Hematopoietic multipotent progenitor cell treated with erythropoietin and hydrocortisone succinate and interleukin-3 and kit ligand, for 6 days (in vitro differentiated cells): ENCODE results near the gene CDK3.
"Not testable (repeated sequence)": the region's sequence is repeated elsewhere in the genome, so short reads cannot be mapped to it uniquely, and the experiment has no call there.

Experiments used
- DNase-seq: peaks from one replicate; pipeline ENCODE4 v3.0.0-alpha.2; 2015

Gene CDK3

DNA sequence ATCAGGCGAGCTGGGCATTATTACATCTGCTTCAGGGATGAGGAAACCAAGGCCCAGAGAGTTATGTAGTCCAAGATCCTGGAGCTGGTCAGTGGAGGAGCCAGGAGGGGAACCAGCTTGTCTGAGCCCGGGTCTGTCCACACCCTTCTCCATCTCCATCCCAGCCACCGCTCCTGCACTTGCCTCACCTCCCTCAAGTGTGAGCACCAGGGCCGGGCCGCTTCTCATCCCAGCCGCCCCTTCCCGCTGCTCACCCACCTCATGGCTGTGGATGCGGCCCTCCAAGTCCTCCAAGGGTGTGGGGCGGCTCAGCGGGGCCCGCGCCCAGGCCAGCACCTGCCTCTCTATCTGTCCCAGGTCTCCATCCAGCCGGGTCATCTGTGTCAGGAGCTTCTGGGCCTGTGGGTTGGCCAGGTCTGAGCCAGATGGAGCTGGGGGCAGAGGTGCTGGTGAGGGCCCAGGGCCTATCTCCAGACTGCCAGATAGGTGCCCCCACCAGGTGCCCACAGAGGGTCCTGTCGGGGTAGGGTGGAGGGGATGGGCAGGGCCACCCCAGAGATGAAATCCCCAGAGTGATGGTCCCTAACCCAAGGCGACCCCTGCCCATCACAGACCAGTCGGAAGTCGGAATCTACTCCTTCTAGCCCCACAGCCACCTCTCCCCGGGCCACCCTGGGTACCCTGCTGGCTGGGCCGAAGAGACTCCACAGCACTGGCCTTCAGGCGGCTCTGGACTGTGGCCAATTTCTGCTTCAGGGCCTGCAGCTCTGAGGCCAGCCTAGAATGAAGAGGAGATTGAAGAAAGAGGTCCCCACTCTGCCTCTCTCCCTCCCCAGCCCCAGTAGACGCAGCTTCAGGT, 17.1 kb downstream of the CDK3 start:
- no peak for DNase-seq

GRCh38 chr17:76018340-76018680, 17.7 kb downstream of the CDK3 start:
- no peak for DNase-seq

DNA sequence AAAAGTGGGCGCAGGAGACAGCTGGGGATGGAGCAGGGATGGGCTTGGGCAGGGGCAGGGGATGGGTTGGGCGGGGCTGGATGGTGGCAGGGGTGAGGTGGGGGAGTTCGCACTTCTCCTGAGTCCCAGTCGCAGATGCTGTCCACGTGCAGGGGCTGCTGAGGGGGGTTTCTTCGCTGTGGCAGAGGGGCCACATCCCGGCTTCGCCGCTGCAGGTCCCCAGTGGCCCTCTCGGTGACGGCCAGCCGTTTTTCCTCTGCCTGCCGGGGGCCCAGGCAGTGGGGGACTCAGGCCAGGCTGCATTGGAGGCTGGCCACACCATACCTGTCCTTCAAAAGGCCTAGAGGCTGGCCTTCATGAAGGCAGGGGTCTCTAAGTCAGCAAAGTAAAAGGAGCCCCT, 18.1 kb downstream of the CDK3 start:
- no peak for DNase-seq

DNA sequence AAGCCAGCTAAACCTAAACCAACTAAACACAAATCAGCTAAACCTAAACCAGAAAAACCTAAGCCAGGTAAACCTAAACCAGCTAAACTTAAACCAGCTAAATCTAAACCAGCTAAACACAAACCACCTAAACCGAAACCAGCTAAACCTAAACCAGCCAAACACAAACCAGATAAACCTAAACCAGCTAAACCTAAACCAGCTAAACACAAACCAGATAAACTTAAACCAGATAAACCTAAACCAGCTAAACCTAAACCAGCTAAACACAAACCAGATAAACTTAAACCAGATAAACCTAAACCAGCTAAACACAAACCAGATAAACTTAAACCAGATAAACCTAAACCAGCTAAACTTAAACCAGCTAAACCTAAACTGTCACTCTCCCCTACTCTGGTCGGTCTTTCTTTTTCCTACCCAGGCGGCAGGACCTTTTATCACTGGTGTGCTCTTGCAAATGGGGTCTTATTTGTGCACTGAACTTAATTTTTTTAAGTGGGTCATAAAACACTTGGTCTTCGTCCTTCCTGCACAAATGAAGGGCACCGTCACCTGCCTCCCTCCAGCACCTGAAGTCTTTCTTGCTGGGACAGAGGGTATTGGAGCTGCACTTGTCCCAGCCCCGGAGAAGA, 19.3 kb downstream of the CDK3 start:
- DNase-seq, result no peak

- no peak for DNase-seq
These were observed 21.6 kb downstream of the CDK3 start for GRCh38 chr17:76022285-76022684.

GRCh38 chr17:76022973-76023899, 22.6 kb downstream of the CDK3 start:
- no peak for DNase-seq

- no peak for DNase-seq
These were observed 23.2 kb downstream of the CDK3 start for GRCh38 chr17:76023900-76024237.

DNA sequence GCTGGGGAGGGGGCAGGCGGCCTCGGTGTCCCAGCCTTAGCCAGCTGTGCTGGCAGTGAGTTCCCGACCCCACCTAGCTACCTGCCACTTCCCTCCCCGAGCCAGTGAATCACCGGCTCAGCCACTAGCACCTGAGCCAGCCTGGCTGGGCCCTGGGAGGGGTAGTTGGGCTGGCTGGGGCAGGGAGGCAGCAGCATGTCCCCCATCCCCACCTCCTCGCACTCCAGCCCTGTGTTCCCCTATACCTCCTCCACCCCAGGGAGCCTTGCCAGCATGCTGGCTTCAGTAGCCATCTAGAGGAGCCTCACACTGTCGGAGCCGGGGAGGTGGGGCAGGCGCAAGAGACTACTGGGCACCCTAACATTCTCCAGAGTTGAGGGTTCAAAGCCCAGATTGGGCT, 23.7 kb downstream of the CDK3 start:
- DNase-seq, result no peak

DNA sequence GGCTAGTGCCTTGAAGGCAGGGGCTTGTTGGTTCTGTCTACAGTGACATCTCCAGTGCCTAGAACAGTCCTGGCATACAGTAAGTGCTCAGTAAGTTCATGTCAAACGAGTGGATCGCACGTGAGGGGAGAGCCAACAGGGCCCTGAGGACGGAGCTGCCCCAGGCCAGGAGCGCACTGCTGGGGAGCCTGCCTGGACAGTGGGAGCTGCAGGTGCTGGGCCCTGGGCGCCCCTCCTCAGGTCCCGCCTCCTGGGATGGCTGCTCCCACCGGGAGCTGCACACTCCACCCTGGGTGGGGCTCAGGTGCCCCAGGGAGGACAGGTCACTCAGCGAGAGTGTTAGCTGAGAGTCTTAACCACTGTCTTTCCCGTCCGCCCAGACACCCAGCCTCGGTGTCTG, 24.6 kb downstream of the CDK3 start:
- DNase-seq, result no peak

DNA sequence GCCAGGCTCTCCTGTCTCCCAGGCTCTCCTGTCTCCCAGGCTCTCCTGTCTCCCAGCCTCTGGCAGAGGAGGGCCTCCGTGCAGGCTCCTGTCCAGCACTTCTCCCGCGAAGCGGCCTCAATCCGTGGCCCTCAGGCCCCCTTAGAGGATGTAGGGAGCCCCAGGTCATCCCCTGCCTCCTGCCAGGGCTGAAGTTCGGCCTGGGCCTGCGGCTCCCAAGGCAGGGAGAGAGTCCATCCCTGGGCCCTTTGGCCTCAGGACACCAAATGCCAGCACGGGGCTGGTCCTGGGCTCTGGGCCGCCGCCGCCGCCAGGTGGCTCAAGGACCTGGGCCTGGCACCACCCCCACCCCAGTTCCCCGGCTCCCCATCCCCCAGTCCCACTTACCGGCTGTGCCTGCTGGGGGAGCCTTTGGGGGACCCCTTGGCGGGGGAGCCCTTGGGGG, 26.1 kb downstream of the CDK3 start:
- no peak for DNase-seq

DNA sequence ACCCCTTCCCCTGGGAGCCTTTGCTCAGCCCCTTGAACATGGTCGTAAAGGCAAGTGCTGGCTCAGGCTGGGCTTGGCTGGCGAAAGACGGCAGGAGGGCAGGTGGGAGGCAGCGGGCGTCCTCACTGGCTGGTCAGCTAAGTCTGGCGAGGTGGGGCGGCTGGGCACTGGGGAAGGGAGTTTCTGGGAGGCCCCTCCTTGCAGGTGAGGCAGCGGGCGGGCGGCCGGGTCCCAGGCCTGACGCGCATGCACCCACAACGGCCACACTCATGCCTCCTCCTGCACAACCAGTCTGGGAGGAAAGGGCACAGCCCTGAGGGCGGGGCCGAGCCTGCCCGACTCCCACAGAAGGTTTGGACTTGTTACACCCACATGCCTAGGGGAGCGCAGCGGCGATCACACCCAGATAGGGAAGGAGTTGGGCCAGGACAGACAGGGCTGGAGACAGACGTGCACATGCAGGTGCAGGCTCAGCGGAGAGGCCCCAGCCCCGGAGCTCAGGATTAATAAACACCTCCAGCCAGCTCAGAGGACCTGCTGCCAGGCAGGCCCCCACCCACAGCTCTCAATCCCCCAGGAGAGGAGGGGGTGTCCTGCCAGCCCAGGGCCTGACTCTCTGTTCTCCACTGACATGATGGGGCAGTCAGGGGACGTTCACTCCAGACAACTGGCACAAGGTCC, 26.6 kb downstream of the CDK3 start, which contains the start of gene EVPL:
Gene EVPL, minus strand, starts transcription at position 148 of the 681 bp plus-strand sequence. Its CDS starts 108 bp downstream, at position 40.
- peak; percentile 87 for DNase-seq

DNA sequence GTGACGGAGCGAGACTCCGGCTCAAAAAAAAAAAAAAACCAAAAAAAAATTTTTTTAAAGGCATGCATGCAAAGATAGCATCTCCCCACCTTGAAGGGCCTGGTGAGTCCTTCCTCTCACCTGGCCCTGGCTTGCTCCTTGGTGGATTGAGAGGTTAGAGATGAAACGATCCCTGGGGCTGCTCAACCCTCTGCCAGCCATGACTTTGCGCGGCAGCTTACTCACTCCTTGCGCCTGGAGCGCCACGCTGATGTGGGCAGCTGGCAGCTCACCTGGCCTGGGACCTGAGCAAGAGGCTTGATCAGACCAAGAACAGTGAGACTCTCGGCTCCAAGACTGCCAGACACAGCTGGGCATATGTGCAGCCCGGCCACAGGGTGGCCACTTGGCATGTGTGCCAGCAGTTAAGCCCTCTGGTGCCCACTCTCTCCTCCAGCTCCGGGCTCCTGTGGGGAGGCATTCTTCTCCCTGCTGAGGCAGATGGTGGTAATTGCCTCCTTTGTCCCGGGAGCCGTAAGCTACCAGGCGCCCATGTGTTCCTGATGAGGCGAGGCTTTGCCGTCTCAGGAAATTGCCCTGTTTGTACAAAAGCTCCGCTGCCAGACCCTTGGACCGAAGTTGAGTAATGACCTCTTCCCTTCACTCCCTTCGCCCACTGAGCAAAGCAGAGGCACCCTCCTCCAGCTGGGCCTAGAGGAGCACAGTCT, 31.6 kb downstream of the CDK3 start:
- peak; percentile 33 for DNase-seq

DNA sequence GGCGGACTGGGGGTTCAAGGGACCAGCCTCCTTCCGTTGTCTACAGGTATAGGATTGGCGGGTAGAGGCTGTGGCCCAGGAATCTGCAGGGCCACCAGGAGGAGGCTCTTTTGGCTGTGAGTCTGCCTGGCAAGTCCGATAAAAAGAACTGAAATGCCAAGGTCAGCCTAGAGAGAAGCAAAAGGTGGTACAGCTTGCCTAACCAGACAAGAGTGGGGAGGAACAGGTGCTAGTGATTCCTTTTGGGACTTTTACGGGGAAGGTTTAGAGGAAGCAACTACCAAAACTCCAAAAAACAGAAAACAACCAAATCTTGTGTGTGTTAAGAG, 32.1 kb downstream of the CDK3 start:
- no peak for DNase-seq

- no peak for DNase-seq
These were observed 32.5 kb downstream of the CDK3 start for GRCh38 chr17:76033139-76033538.

DNA sequence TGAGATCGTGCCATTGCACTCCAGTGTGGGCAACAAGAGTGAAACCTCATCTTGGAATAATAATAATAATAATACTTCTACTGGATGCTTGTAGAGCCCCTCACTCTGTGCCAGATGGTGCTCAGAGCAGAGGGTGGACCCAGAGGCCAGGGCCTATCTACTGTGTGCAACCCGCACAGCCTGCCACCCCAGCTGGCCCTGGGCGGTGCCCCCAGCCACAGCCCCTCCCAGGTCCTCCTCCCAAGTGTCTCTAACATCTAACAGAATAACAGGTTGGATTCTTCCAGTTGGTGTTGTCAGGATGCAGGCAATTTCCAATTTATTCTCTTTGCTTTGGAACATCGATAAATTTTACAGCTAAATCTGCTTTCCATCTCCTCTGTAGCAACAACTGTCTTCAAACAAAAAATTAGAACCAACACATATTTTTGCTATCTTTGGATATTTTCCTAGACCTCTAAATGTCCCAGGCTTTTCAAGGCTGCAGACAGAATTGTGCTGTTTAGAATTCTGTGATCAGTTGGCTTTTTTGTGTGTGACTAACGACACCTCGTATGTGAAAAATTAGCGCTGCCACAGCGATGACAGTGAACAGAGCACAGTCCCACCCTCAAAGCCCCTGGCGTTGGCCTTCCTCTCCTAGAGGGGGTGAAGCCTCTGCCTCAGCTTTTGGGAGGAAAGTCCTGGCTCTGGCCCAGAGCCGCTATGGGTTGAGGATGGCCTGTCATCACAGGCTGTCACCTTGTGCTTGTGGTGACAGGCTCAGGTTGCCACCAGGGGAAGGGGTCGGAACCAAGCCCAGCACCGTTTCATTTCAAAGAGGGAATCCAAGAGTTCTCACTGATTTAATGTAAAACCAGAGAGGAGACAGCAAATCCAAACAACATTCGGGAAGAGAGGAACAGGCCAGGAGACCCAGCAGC, 34.0 kb downstream of the CDK3 start:
- DNase-seq, result peak; percentile 90

GRCh38 chr17:76036497-76037261, 36.0 kb downstream of the CDK3 start:
- DNase-seq, result no peak

- no peak for DNase-seq
These were observed 37.4 kb downstream of the CDK3 start for GRCh38 chr17:76038050-76038449.

DNA sequence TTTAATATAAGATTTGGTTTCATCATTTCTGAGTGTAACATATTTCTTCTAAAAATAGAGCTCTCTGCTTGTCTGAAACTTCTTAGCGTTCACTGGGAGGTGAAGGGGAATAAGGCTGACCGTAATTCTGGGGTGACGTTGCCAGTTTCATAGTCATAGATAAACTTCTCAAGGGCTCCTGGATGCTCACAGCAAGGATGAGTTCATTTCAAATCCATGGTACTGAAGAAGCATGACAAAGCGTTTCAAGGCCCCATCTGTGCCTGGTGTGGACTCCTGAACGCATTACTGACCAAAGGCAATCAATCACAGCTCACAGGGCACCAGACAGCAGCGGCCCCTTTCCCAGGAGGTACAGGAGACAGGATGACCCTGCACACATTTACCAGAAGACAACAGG, 38.5 kb downstream of the CDK3 start:
- DNase-seq, result no peak

- DNase-seq, result no peak
These were observed 39.7 kb downstream of the CDK3 start for GRCh38 chr17:76040376-76040775.

DNA sequence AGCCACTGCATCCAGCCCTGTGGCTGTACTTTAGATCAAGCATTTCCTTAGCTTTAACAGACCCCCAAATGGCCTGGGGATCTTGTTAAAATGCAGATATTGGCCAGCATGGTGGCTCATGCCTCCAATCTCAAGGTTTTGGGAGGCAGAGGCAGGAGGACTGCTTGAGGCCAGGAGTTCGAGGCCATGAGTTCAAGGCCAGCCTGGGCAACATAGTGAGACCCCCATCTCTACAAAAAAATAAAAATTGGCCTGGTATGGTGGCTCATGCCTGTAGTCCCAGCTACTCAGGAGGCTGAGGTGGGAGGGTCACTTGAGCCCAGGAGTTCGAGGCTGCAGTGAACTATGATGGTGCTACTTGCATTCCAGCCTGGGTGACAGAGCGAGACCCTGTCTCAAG, 42.2 kb downstream of the CDK3 start:
- not testable (repeated sequence) for DNase-seq
